T-helper 2 cell (primary cell): Measurements from ENCODE around the gene ZBTB44.

Experiments
- DNase-seq, 5 experiments: peaks; one replicate each; pipeline versions ENCODE4 v3.0.0 to v3.0.0-alpha.2; 2012 to 2022

Gene ZBTB44

DNA sequence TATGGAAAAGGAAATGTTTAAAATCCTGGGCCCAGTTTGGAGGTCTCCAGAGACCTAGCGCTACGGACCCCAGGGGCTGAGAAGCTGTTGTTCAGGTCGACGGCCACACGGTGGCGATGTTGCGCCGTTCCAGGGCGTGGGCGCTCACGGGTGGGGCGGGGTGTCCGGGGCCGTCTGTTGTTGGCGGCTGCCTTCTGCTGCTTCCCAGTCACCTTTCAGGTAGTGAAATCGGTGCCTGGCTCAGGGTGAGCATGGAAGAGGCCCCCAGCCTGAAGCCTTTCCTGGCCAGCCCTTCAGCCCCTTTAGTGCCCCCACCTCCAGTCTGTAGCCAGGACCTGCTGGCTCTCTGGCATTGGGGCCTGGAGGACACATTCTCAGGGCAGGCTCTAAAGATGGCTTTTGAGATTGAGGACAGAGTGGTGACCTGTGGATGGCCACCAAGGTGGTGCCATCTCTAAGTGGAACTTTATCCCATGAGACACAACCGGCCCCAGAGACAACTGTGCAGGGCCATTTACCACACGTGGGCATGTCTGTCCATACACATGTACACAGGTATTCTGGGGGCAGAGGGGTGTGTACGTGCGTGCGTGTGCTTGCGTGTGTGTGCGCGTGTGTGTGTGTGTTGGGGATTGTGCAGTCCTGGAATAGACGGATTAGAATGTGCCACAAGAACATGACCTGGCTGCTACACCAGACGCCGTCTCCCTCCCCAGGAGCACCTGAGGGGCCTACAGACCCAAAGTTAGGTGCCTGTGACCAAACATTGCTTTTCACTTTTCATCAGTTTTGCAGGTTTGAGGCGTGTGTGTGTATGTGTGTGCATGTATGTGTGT, 101.4 kb downstream of the ZBTB44 start:
- DNase-seq = peak; percentile 39 to 62 (median 52)

DNA sequence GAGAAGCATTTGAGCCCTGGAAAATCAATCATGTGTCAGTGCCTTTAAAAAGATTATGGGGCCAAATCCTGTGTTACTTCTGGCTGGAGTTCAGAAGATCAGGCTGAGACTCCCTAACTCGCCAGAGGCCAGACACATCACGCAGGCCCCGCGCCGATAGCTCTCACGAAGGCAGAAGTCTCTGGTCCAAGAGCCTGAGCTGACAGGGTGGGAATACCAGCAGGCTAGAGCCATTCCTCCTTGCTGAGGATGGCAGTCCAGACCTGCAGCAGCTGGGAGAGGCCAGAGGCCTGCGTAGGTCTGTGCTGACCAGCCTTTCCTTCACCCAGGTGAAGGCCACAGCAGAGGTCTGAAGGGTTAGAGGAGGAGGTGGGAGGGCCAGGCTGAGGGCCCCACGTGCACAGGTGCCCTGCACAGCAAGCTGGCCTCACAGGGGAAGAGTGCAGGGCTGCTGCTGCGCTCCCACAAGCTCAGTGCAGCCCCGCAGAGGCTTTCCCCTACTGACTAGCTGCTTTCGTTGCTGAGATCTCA, 102.2 kb downstream of the ZBTB44 start:
- DNase-seq = no peak

DNA sequence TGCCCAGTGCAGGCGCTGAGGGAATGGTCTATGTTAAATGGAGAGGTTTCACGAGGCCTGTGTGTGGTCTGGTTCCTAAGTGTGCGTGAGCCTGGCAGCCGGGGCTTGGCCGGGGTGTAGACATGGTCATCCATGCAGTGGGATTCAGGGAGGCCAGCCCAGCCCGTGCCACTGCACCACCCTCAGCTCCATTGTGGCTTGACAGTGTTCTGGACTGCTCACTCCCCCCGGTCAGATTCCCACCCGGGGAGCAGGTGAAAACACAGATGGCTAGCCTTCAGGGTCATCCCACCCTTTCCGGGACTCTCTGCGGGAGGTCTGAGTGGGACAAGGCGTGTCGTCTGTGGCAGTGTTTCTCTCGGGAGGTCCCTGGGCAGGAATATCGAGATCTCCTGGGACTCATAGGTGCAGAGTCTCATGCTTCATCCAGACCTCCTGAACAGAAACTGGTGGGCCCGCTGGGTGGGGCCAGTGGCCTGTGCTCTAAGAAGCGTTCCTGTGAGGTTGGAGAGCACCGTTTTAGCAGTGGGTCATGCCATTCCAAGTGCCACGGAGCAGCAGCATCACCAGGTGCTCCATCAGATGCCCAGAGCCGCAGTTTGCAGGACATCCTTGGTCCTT, 102.8 kb downstream of the ZBTB44 start:
- DNase-seq = no peak

DNA sequence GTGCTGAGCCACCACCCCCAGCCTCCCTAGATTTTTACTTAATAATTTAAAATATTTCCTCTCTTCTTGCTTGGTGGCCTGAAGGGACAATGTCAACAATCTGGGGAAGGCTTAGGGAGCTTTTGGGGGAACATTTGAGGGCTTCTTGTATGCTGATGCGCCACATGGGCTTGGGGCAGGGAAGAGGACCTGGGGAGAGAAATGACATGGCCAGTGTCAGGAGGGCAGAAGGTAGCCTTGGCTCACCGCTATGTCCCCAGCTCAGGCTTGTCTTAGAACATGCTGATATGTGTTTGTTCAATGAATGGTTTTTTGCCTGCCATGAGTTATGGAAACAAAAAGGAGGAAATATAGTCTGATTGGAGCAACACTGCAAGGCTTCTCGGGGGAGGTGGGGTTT, 103.6 kb downstream of the ZBTB44 start:
- DNase-seq = no peak

DNA sequence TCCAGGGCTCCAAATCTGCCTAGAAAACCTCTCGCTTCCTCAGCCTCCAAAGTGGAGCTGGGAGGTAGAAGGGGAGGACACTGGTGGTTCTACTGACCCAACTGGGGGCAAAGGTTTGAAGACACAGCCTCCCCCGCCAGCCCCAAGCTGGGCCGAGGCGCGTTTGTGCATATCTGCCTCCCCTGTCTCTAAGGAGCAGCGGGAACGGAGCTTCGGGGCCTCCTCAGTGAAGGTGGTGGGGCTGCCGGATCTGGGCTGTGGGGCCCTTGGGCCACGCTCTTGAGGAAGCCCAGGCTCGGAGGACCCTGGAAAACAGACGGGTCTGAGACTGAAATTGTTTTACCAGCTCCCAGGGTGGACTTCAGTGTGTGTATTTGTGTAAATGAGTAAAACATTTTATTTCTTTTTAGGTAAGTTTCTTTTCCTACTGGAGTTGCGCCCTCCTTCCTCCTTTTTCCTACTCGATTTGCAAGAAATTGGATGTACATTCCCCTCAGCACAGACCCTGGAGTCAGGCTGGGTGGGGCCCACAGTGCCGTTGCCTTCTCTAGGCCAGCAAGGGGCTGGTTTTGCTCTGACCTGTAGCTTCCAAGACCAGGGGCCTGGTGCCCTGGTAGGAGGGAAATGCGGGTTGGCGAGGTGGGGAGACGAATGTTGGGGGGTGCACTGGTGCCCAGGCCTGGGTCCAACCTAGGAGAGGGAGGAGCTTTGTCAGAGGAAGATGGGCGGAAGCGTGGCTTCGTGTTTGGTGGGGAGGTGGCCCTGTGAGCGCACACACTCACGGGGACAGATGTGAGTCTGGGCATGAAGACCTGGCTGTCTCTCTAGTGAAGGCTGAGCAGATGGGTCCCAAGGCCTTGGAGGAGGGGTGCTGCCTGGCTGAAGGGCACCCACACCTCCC, 104.5 kb downstream of the ZBTB44 start:
- no peak for DNase-seq

DNA sequence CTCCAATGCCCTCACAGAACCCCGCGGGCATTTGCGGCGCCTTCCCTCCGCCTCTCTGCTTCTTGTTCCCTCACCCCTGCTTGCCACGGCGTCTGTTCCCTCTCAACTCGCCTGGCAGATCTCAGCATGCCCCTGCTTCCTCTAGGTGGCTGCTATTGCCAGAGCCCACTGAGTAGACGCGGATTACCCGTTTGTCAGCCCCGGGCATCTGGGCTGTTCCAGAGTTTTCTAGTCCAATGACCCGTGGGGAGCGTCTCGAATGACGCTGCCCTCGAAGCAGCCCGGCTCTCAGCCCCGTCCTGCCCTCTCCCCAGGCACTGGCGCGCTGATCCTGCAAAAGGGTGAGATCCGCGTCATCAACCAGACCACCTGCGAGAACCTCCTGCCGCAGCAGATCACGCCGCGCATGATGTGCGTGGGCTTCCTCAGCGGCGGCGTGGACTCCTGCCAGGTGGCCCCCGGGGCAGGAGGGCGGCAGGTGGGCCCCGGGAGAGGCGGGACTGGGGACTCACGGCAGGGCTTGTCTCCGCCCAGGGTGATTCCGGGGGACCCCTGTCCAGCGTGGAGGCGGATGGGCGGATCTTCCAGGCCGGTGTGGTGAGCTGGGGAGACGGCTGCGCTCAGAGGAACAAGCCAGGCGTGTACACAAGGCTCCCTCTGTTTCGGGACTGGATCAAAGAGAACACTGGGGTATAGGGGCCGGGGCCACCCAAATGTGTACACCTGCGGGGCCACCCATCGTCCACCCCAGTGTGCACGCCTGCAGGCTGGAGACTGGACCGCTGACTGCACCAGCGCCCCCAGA, 105.4 kb downstream of the ZBTB44 start:
- no peak for DNase-seq

DNA sequence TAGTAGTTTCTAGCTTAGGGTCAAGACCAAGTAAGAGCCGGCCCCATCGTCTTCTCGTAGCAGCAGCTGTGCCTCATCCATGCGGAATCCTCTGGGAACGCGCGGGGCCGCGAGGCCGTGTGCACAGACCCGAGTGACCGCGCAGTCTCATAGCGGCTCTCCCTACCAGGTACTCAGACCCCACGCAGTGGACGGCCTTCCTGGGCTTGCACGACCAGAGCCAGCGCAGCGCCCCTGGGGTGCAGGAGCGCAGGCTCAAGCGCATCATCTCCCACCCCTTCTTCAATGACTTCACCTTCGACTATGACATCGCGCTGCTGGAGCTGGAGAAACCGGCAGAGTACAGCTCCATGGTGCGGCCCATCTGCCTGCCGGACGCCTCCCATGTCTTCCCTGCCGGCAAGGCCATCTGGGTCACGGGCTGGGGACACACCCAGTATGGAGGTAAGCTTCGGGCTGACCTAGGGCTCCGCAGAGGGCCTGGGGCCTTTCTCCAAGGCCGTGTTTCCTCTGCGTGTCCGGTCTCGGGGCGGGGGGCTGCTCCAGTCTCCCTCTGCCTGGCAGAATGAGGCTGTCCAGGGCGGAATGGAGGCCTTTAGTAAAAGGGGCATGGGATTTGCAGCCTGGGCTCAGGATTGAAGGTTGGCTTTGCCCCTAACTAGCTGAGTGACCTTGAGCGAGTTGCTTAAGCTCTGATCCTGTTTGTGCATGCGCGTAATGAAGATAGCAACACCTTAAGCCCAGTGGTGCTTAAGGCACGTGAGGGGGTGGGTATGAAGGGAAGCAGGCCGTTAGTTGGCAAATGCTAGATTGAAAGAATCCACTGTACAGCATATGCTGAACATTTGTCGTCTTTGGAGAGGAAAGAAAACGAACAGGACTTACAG, 106.2 kb downstream of the ZBTB44 start:
- DNase-seq = no peak

DNA sequence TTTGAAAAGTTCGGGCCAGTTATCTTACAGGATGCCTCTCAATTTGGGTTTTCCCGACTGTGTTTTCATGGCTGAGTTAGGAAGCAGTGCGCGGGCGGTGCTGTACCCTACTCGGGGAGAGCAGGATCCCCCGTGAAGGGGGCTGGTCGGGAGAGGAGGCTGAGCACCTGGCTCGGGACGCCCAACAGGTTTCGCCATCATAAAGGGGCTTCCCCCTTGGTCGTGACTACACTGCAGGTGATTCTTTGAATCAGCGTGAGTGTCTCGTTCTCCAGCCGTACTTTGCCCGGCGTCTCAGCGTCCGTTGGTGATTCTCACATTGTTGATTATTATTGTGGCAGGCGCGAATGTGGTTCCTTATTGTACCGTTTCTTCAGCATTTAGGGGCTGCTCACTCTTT, 108.6 kb downstream of the ZBTB44 start:
- DNase-seq = no peak

DNA sequence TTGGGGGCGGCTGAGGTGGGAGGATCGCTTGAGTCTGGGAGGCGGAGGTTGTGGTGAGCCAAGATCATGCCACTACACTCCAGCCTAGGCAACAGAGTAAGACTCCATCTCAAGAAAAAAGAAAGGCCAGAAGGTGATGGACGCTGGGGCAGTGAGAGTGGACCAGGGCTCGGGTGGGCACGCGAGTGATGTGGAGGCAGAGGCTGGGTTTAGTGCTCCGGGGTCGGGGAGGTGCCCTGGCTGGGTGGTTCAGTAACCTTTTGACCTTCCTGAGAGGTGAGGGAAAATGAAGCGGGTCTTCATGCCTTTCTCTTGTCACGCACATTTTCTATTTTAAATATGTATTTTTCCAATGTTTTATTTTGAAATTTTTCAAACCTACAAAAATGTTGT, 110.0 kb downstream of the ZBTB44 start:
- DNase-seq = no peak

DNA sequence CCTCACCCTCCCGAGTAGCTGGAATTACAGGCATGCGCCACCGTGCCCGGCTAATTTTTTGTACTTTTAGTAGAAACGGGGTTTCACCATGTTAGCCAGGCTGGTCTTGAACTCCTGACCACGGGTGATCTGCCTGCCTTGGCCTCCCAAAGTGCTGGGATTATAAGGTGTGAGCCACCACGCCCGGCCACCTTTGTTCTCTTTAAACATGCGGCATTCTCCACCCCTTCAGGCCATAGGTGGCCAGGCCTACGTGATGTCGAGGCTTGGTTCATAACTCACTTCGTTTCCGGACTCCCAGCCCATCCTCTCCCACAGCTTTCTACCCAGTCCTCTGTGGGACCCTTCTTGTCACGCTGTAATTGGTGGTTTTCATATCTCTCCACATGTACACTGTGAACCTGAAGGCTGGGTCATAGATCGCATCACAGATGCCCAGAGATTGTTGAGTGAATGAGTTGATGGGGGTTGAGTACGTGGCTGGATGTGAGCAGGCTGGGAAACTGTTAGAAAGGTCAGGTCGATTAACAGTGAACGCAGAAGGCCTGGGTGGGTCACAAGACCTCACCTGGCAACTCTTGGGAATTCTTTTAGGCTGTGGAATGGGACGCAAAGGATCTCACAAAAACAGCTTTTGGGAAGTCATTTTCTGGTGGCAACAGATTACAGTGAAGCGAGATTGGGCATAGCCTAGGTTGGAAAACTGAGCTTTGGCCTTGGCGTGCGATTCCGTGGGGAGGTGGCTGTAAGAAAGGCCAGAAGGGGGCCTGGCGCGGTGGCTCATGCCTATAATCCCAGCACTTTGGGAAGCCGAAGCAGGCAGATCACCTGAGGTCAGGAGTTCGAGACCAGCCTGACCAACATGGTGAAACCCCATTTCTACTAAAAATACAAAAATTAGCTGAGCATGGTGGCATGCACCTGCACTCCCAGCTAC, 110.7 kb downstream of the ZBTB44 start:
- no peak for DNase-seq

DNA sequence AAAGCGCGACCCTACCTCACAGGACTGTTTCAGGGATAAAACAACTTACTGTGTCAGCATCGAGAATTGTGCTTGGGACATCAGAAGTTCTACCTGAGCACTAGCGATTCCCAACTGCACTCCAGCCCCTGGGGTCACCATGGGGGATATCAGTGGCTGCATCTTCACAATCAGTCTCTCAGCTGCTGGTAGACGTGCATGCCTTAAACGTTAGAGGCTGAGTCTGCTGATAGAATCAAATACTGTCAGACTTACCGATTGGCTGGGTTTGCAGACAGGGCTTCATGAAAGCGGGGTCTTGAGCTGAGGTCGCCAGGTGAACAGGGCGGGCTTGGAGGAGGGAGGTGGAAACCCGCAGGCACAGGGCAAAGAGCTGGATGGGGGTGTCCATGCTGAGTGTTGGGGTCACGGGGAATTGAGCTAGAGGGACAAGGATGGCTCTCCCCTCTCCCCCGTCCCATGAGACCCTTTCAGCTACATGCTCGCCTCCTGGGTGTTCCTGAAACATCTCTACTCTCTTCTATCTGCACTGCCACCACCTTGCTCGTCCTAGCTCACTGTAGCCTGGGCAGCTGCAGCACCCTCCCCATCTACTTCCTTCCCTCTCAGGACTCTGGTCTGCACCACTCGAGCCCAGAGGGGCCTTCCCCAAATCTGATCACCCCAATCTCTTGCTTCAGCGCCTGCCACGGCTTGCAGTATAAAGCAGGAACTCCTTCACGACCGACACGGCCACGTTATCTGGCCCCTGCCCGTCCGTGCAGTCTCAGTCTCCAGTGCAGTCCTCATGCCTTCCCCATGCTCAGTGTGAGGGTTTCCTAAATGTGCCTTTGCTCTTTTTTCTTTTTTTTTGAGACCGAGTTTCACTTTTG, 111.7 kb downstream of the ZBTB44 start:
- DNase-seq = no peak

DNA sequence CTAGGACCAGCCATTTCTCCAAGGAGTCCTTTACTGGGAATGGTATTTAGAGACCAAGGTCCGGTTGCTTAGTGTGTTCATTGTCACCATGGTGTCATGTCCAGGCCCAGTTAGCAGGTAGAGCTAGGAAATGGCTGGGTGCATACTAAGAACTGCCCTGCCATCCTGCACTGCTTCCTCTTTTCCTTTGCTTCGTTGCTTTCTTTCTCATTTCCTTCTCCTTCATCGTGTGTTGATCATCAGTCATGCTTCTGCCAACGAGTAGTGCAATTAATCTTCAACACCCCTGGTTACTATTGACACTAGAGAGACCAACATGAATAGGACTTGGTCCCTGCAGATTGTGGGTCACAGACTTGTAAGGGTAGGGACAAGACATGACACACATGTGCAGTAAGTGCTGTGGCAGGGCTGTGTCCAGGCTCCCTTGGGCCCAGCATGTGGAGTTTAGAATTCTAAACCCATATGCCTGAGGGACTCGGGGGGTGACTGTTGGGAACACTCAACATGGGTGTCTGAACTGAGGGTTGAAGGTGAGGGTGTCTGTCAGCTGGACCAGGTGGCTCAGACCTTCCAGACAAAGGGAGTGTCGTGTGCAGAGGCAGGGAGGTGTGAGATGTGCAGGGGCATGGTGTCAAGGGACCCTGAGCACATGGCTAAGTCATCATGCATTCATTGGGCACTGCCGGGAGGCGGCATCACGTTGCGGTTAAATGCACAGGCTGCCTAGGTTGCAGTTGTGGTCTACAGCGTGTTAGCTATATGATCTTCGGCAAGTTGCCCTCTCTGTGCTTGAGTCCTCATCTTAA, 112.5 kb downstream of the ZBTB44 start:
- no peak for DNase-seq

DNA sequence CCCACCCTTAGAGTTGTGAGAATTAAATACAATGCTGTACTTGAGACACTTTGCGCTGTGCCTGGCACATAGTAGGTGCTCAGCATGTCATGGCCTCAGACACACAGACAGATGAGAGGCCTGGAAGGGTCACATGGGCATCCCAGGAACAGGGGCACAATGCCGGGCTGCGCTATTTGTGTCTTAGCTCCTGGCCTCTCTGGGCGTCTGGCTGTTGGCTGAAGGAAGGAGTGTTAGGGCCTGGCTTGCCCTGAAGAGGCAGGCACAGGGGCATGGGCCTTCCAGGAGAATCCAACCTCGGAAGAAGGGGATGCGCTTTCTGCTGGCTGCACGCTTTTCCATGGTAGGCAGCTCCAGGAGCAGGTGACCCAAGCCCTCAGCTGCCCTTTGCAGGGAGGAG, 113.7 kb downstream of the ZBTB44 start:
- DNase-seq = no peak

DNA sequence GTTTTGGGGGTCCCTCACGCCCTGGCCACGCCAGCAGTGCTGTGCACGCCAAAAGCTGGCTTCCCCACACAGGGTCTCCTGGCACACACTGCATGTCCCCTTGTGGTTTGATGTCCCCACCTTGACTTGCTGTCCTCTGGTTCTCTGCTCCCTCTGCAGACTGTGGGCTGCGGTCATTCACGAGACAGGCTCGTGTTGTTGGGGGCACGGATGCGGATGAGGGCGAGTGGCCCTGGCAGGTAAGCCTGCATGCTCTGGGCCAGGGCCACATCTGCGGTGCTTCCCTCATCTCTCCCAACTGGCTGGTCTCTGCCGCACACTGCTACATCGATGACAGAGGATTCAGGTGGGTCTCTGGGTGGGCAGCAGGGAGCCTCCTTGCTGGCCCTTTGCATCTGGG, 114.9 kb downstream of the ZBTB44 start:
- DNase-seq = no peak

DNA sequence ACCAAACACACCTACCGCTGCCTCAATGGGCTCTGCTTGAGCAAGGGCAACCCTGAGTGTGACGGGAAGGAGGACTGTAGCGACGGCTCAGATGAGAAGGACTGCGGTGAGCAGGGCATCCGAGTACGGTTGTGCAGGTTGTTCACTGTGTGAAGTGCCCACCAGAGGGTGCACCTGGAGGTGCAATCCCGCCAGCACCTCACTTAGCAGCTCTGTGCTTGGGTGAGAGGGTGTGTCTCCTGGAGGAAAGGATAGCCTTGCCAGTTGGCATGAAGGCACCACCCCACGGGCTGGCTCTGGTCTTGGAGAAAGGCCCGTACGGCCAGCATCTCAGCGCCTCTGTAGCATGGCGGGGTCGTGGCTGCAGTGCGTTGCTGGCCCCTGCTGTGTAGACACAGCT, 115.8 kb downstream of the ZBTB44 start:
- DNase-seq = no peak

DNA sequence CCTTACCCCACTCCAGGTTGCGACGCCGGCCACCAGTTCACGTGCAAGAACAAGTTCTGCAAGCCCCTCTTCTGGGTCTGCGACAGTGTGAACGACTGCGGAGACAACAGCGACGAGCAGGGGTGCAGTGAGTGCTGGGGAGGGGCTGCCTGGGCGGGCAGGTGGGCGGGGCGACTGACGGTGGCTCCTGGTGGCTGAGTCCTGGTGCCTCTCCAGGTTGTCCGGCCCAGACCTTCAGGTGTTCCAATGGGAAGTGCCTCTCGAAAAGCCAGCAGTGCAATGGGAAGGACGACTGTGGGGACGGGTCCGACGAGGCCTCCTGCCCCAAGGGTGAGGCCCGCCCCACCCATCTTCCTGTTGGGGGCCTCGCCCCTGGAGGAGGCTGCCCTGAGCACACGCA, 116.4 kb downstream of the ZBTB44 start:
- DNase-seq = no peak

DNA sequence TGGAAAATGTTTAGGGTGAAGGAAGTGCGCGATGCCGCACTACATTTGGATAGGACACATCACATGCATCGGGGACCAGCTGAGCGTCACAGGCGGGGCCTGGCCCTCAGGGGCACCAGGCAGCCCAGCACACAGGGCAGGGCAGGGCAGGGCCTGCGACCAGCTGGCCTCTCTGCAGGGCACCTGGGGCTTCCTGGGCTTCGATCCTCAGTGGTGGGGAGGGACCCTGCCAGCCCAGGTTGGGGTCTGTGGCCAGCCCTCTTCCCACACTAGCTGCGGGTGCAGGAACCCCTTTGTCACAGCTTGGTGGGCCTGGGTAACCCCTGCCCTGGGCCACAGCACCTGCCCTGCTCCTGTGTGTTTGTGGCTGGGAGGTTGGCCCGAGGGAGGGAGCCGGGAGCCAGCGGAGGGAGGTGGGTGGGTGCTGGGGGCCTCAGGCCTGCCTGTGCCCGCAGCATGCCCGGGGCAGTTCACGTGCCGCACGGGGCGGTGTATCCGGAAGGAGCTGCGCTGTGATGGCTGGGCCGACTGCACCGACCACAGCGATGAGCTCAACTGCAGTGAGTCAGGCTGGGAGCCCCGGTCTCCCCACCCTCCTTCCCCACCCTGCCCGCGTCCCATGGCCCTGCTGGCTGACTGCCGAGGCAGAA, 117.2 kb downstream of the ZBTB44 start:
- DNase-seq = no peak
